A549 (cell line): Measurements from ENCODE around the gene PARD3B. TPM values are rescaled to one million over a fixed set of nuclear protein-coding genes. Genes with fewer than 3 reads are reported as not detected.

Experiments used
- ATAC-seq, 2 experiments: fragments of 200-7000 bp in 1 of 2; fragments of >200 bp in 1 of 2; cut with Nextera tagmentation in 1 of 2; cut with Tn5 transposase in 1 of 2; 3 replicates each; pipeline versions ENCODE4 v1.8.0 to v1.9.1; 2018 to 2020; ENCODE audit warnings: mild to moderate bottlenecking in 1 of 2, moderate library complexity in 1 of 2
- CTCF ChIA-PET: fragments of 300-600 bp; sonication (Branson Sonifier 250); formaldehyde crosslinking; extraction: SDS; loops from one replicate; lab custom pipeline; 2021; ENCODE audit warnings: antibody characterized with exemption, inconsistent platforms; lab: Yijun Ruan, JAX
- POLR2A ChIA-PET: fragments of 350-600 bp; formaldehyde crosslinking; extraction: SDS; loops from one replicate; lab custom pipeline; 2021; ENCODE audit warnings: antibody characterized with exemption, inconsistent platforms; lab: Yijun Ruan, JAX
- DNase-seq, 2 experiments: peaks; one replicate each; pipeline versions ENCODE4 v3.0.0 to v3.0.0-alpha.2; 2011 to 2016; ENCODE audit warnings: low read depth in 1 of 2, low spot score in 1 of 2
- FAIRE-seq: peaks from 2 replicates; lab custom pipeline; 2011; peaks lifted over from hg19 to GRCh38; lab: Jason Lieb, UNC
- H3K27ac ChIP-seq, 2 experiments: fragments of >200 bp; sonication (Bioruptor Twin); formaldehyde crosslinking; 3 replicates each; pipeline ENCODE4 v1.5.1; 2016 to 2017
- H3K4me1 ChIP-seq: fragments of >200 bp; sonication (Bioruptor Twin); formaldehyde crosslinking; 3 replicates; pipeline ENCODE4 v1.6.1; 2016
- H3K4me2 ChIP-seq: fragments of >200 bp; sonication (Bioruptor Twin); formaldehyde crosslinking; 3 replicates; pipeline ENCODE4 v1.6.1; 2016
- H3K4me3 ChIP-seq: fragments of >200 bp; sonication (Bioruptor Twin); formaldehyde crosslinking; 3 replicates; pipeline ENCODE4 v1.5.1; 2016
- H3K9me3 ChIP-seq: fragments of >200 bp; sonication (Bioruptor Twin); formaldehyde crosslinking; 3 replicates; pipeline ENCODE4 v1.6.1; 2016
- ATOH8 ChIP-seq: fragments of 250-450 bp; sonication (Bioruptor Pico); IDR thresholded peaks from 2 replicates; pipeline ENCODE4 v1.5.0; 2020; ENCODE audit warnings: low read depth, mild to moderate bottlenecking, moderate library complexity
- CBX8 ChIP-seq: fragments of 200-600 bp; sonication (generic); IDR thresholded peaks from 2 replicates; pipeline ENCODE4 v1.6.1; 2016
- CEBPB ChIP-seq, 2 experiments: fragments of >200 bp in 1 of 2; sonication (Bioruptor Twin) in 1 of 2; formaldehyde crosslinking in 1 of 2; IDR thresholded peaks; 2 replicates each; pipeline ENCODE4 v1.6.1; 2012 to 2016
- CTCF ChIP-seq: fragments of >200 bp; sonication (Bioruptor Twin); formaldehyde crosslinking; IDR thresholded peaks from 3 replicates; pipeline ENCODE4 v1.5.1; 2016
- EHF ChIP-seq: fragments of 250-450 bp; sonication (Bioruptor Pico); IDR thresholded peaks from 2 replicates; pipeline ENCODE4 v1.5.0; 2020; ENCODE audit warnings: mild to moderate bottlenecking
- EHMT2 ChIP-seq: fragments of 200-600 bp; sonication (generic); IDR thresholded peaks from 2 replicates; pipeline ENCODE4 v1.6.1; 2016; ENCODE audit warnings: antibody characterized with exemption, low read depth, mild to moderate bottlenecking, moderate library complexity
- EP300 ChIP-seq, 2 experiments: fragments of >200 bp; sonication (Bioruptor Twin); formaldehyde crosslinking; IDR thresholded peaks; 2 replicates in 1 of 2; 3 replicates in 1 of 2; pipeline ENCODE4 v1.6.1; 2016 to 2017
- FOSB ChIP-seq: fragments of 250-450 bp; sonication (Bioruptor Pico); IDR thresholded peaks from 2 replicates; pipeline ENCODE4 v1.5.0; 2020; ENCODE audit warnings: mild to moderate bottlenecking, moderate library complexity
- GATA3 ChIP-seq: IDR thresholded peaks from 2 replicates; pipeline ENCODE4 v1.6.1; 2012; ENCODE audit warnings: borderline replicate concordance
- HMGXB4 ChIP-seq: fragments of 250-450 bp; sonication (Bioruptor Pico); IDR thresholded peaks from 2 replicates; pipeline ENCODE4 v1.5.0; 2021; ENCODE audit warnings: mild to moderate bottlenecking, moderate library complexity, borderline replicate concordance
- HOXA7 ChIP-seq: fragments of 250-450 bp; sonication (Bioruptor Pico); IDR thresholded peaks from 2 replicates; pipeline ENCODE4 v1.5.0; 2020; ENCODE audit warnings: mild to moderate bottlenecking, moderate library complexity
- HOXB13 ChIP-seq: fragments of 250-450 bp; sonication (Bioruptor Pico); IDR thresholded peaks from 2 replicates; pipeline ENCODE4 v1.5.0; 2020; ENCODE audit warnings: low read depth, mild to moderate bottlenecking, moderate library complexity
- MAFK ChIP-seq: fragments of 450-650 bp; IDR thresholded peaks from 2 replicates; pipeline ENCODE4 v1.6.1; 2014; ENCODE audit not compliant: partially characterized antibody
- MYC ChIP-seq: IDR thresholded peaks from 2 replicates; pipeline ENCODE4 v1.6.1; 2012; ENCODE audit warnings: mild to moderate bottlenecking, inconsistent platforms, low read length, improper control_type of control experiment, borderline replicate concordance
- NPAS2 ChIP-seq: fragments of 250-450 bp; sonication (Bioruptor Pico); IDR thresholded peaks from 2 replicates; pipeline ENCODE4 v1.8.0; 2022; ENCODE audit warnings: mild to moderate bottlenecking, moderate library complexity, borderline replicate concordance
- POLR2A ChIP-seq: IDR thresholded peaks from 2 replicates; pipeline ENCODE4 v1.6.1; 2012; ENCODE audit warnings: mild to moderate bottlenecking, low read length
- RAD21 ChIP-seq, 2 experiments: fragments of >200 bp in 1 of 2; sonication (Bioruptor Twin) in 1 of 2; formaldehyde crosslinking in 1 of 2; IDR thresholded peaks in 1 of 2; conservative IDR thresholded peaks in 1 of 2; 2 replicates in 1 of 2; 3 replicates in 1 of 2; pipeline ENCODE4 v1.6.1; 2012 to 2018; ENCODE audit warnings: inconsistent platforms in 1 of 2
- RARB ChIP-seq: fragments of 250-450 bp; sonication (Bioruptor Pico); IDR thresholded peaks from 2 replicates; pipeline ENCODE4 v1.8.0; 2021; ENCODE audit warnings: mild to moderate bottlenecking, moderate library complexity
- RNF2 ChIP-seq: fragments of 200-600 bp; sonication (generic); IDR thresholded peaks from 2 replicates; pipeline ENCODE4 v1.6.1; 2016; ENCODE audit warnings: low read depth, mild to moderate bottlenecking, antibody characterized with exemption, moderate library complexity, borderline replicate concordance
- SMC3 ChIP-seq: fragments of >200 bp; sonication (Bioruptor Twin); formaldehyde crosslinking; IDR thresholded peaks from 3 replicates; pipeline ENCODE4 v1.6.1; 2018; ENCODE audit warnings: inconsistent platforms
- TFCP2L1 ChIP-seq: fragments of 250-450 bp; sonication (Bioruptor Pico); IDR thresholded peaks from 2 replicates; pipeline ENCODE4 v1.5.0; 2021; ENCODE audit warnings: mild to moderate bottlenecking
- TP53 ChIP-seq: fragments of 250-450 bp; sonication (Bioruptor Pico); IDR thresholded peaks from 2 replicates; pipeline ENCODE4 v1.5.0; 2021; ENCODE audit warnings: mild to moderate bottlenecking, moderate library complexity
- ZFP36 ChIP-seq: fragments of 450-650 bp; IDR thresholded peaks from 2 replicates; pipeline ENCODE4 v1.6.1; 2014; ENCODE audit warnings: borderline replicate concordance; ENCODE audit not compliant: partially characterized antibody
- WGBS: methylation state at CpG from one replicate; pipeline ENCODE4 v1.1.6; 2017; ENCODE audit errors: missing lambda C conversion rate; 5-methylcytosine and 5-hydroxymethylcytosine counted together
- polyA plus RNA-seq, 4 experiments: library from polyadenylated mRNA; depleted of rRNA in 3 of 4; stranded (reverse); fragments of >200 nt; fragmentation: RNase III in 1 of 4; extraction: RNeasy Plus Mini Kit Qiagen cat#74134 plus additional on column Dnase treatment in 1 of 4; gene quantifications; 2 replicates in 3 of 4; 3 replicates in 1 of 4; pipeline ENCODE4 v1.2.3, GENCODE V29; 2011 to 2017
- TF ChIP-seq, protein P1 (sequence below): fragments of 450-650 bp; IDR thresholded peaks from 2 replicates; pipeline ENCODE4 v1.6.1; 2014; ENCODE audit warnings: antibody characterized with exemption

The PARD3B gene
- polyA plus RNA-seq, 2 of the 4 experiments (the other 2 are of a cell fraction): 1.2 to 2.4 TPM

DNA sequence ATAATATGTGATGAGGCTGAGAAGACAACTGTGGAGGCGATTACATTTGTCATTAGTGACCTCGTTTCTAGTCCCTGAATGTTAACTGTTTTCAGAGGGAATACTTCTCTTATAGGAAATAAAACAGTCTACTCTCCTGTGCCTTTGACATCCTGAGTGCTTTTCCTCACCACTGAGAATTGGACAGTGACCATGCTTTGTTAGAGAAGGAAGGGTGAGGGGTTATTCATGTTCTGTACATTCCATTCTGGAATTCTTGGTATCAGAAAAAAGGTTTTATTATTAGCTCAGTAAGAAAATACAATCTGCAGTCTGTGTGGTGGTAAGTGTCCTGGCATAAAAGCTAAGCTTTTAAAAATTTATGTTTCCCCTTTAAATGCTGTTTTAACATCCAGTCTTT lies 58.8 kb downstream of the PARD3B start:
- Histone ChIP-seq H3K4me2 (no peak overlapping the region), H3K4me1 (no peaks in the 10 kb centered on the region), H3K4me3 (no peak overlapping the region), H3K27ac (no peak overlapping the region), H3K9me3 (0 out of 3 replicates have a peak, but pooled peaks cover 3% of the 10 kb centered on the region)
- no peak for ATAC-seq
- WGBS: 40% methylated on average over 2 of the region's 2 CpGs
- TF ChIP-seq SMC3 (no peak), RAD21 (conservative IDR thresholded peaks at IDR 0.05 in 1 of 2, IDR thresholded peaks at IDR 0.05 in 1 of 2) (no peak), HOXB13 (CRISPR knock-in tag) (no peak), CTCF (no peak), RARB (CRISPR knock-in tag) (no peak), EP300 (IDR thresholded peaks at IDR 0.05) (no peak), ATOH8 (CRISPR knock-in tag) (no peak), CEBPB (IDR thresholded peaks at IDR 0.05) (no peak), EHMT2 (no peak)
- TF ChIP-seq, protein P1, sequence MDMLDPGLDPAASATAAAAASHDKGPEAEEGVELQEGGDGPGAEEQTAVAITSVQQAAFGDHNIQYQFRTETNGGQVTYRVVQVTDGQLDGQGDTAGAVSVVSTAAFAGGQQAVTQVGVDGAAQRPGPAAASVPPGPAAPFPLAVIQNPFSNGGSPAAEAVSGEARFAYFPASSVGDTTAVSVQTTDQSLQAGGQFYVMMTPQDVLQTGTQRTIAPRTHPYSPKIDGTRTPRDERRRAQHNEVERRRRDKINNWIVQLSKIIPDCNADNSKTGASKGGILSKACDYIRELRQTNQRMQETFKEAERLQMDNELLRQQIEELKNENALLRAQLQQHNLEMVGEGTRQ: no peak
- no peak for DNase-seq
- ChIA-PET POLR2A (no interaction called here), CTCF (no interaction called here)
- no peak for FAIRE-seq

- CTCF ChIA-PET: no interaction called here
Measured at GRCh38 chr2:204608237-204608939, 63.1 kb downstream of the PARD3B start.

GRCh38 chr2:204611017-204611631 lies 65.8 kb downstream of the PARD3B start:
- ChIA-PET POLR2A (no interaction called here), CTCF (no interaction called here)
- TF ChIP-seq RARB (CRISPR knock-in tag) (no peak), HOXA7 (CRISPR knock-in tag) (no peak), GATA3 (no peak), TFCP2L1 (CRISPR knock-in tag) (no peak), MYC (no peak), EHF (CRISPR knock-in tag) (no peak), HMGXB4 (CRISPR knock-in tag) (no peak), RNF2 (no peak)
- DNase-seq (no peak), ATAC-seq (no peak), FAIRE-seq (no peak)
- WGBS: 46% methylated on average over 5 of the region's 5 CpGs
- Histone ChIP-seq H3K9me3 (no peaks in the 10 kb centered on the region), H3K4me2 (peak overlapping the region; percentile 47), H3K27ac (no peak overlapping the region), H3K4me1 (peaks cover 7% of the 10 kb centered on the region; the same call in 2 of the 3 replicates), H3K4me3 (no peak overlapping the region)

More at GRCh38 chr2:204608237-204608939, 63.1 kb downstream of the PARD3B start:
- 71% methylated on average over 2 of the region's 2 CpGs for WGBS
- H3K4me3 ChIP-seq: no peak overlapping the region
- TF ChIP-seq POLR2A (no peak), NPAS2 (CRISPR knock-in tag) (no peak), FOSB (CRISPR knock-in tag) (no peak), RARB (CRISPR knock-in tag) (no peak), CBX8 (no peak), MAFK (no peak), TP53 (no peak), ZFP36 (no peak)
- H3K9me3 ChIP-seq: no peaks in the 10 kb centered on the region
- H3K27ac ChIP-seq: no peak overlapping the region
- FAIRE-seq (no peak), DNase-seq (no peak), ATAC-seq (no peak)
- POLR2A ChIA-PET: no interaction called here
- no peak overlapping the region for H3K4me2 ChIP-seq
- H3K4me1 ChIP-seq: peaks cover 7% of the 10 kb centered on the region; the same call in 2 of the 3 replicates
